ENCODE results near the gene GALNT6. TPM values are rescaled to one million over a fixed set of nuclear protein-coding genes. Genes with fewer than 3 reads are reported as not detected.

The GALNT6 gene
- polyA plus RNA-seq, 1 donor from 2014 or later = not detected

GRCh38 chr12:51372021-51372420 is 19.2 kb downstream of the GALNT6 start:
- no peaks in the 10 kb centered on the region for H3K79me2 ChIP-seq (replicated peaks; ENCODE audit: insufficient read depth, low read length)
- H3K9me3 ChIP-seq (ENCODE audit: low read length) = no peaks in the 10 kb centered on the region
- H2AFZ ChIP-seq (ENCODE audit: low read depth, low read length) = no peak overlapping the region
- no peaks in the 10 kb centered on the region for H3F3A ChIP-seq (ENCODE audit: insufficient read depth, low read length, poor library complexity, severe bottlenecking)
- H3K36me3 ChIP-seq (ENCODE audit: insufficient read depth, low read length) = no peaks in the 10 kb centered on the region
- H3K4me2 ChIP-seq (ENCODE audit: low read length) = no peak overlapping the region
- H3K9me2 ChIP-seq (ENCODE audit: insufficient read depth, low read length) = no peaks in the 10 kb centered on the region
- H3K27ac ChIP-seq (ENCODE audit: low read length) = no peak overlapping the region
- no peak for TF ChIP-seq RAD21 (conservative IDR thresholded peaks at IDR 0.05)
- TF ChIP-seq SMC3 (conservative IDR thresholded peaks at IDR 0.05; ENCODE audit: poor library complexity) = no peak
- no peak for TF ChIP-seq REST (IDR thresholded peaks at IDR 0.05; ENCODE audit: borderline replicate concordance)
- no peak for TF ChIP-seq POLR2AphosphoS5 (IDR thresholded peaks at IDR 0.05)
- no peak for TF ChIP-seq CTCF (IDR thresholded peaks at IDR 0.05; ENCODE audit: poor library complexity, severe bottlenecking)
- no peak for TF ChIP-seq EP300 (conservative IDR thresholded peaks at IDR 0.05; ENCODE audit: poor library complexity, severe bottlenecking)
- no peak for TF ChIP-seq EZH2 (IDR thresholded peaks at IDR 0.05; ENCODE audit: borderline replicate concordance, insufficient read depth, low read length, poor library complexity, severe bottlenecking)
- no peak for TF ChIP-seq MXI1 (conservative IDR thresholded peaks at IDR 0.05; ENCODE audit: poor library complexity, severe bottlenecking)
- TF ChIP-seq TAF1 (IDR thresholded peaks at IDR 0.05; ENCODE audit: low read depth) = no peak
- H3K4me3 ChIP-seq (ENCODE audit: low read length) = no peak overlapping the region
- H3K9ac ChIP-seq (ENCODE audit: low read length) = no peak overlapping the region
- H3K27me3 ChIP-seq (ENCODE audit: insufficient read depth, low read depth, low read length) = no peaks in the 10 kb centered on the region
- no peaks in the 10 kb centered on the region for H4K20me1 ChIP-seq (ENCODE audit: insufficient read depth)

- no peak overlapping the region for H3K4me3 ChIP-seq (ENCODE audit: low read length)
- H2AFZ ChIP-seq (ENCODE audit: low read depth, low read length) = no peak overlapping the region
- no peaks in the 10 kb centered on the region for H3K9me2 ChIP-seq (ENCODE audit: insufficient read depth, low read length)
- no peaks in the 10 kb centered on the region for H3K36me3 ChIP-seq (ENCODE audit: insufficient read depth, low read length)
- no peaks in the 10 kb centered on the region for H3K79me2 ChIP-seq (replicated peaks; ENCODE audit: insufficient read depth, low read length)
- no peak overlapping the region for H3K9ac ChIP-seq (ENCODE audit: low read length)
- no peaks in the 10 kb centered on the region for H4K20me1 ChIP-seq (ENCODE audit: insufficient read depth)
- H3K27me3 ChIP-seq (ENCODE audit: insufficient read depth, low read depth, low read length) = no peaks in the 10 kb centered on the region
- no peak overlapping the region for H3K27ac ChIP-seq (ENCODE audit: low read length)
- TF ChIP-seq MXI1 (conservative IDR thresholded peaks at IDR 0.05; ENCODE audit: poor library complexity, severe bottlenecking) = no peak
- TF ChIP-seq SMC3 (conservative IDR thresholded peaks at IDR 0.05; ENCODE audit: poor library complexity) = no peak
- no peak for TF ChIP-seq RAD21 (conservative IDR thresholded peaks at IDR 0.05)
- no peak for TF ChIP-seq EZH2 (IDR thresholded peaks at IDR 0.05; ENCODE audit: borderline replicate concordance, insufficient read depth, low read length, poor library complexity, severe bottlenecking)
- TF ChIP-seq POLR2AphosphoS5 (IDR thresholded peaks at IDR 0.05) = no peak
- no peak for TF ChIP-seq REST (IDR thresholded peaks at IDR 0.05; ENCODE audit: borderline replicate concordance)
- TF ChIP-seq EP300 (conservative IDR thresholded peaks at IDR 0.05; ENCODE audit: poor library complexity, severe bottlenecking) = no peak
- no peaks in the 10 kb centered on the region for H3K9me3 ChIP-seq (ENCODE audit: low read length)
- no peaks in the 10 kb centered on the region for H3F3A ChIP-seq (ENCODE audit: insufficient read depth, low read length, poor library complexity, severe bottlenecking)
- H3K4me2 ChIP-seq (ENCODE audit: low read length) = no peak overlapping the region
Observed at GRCh38 chr12:51371295-51371953, 19.8 kb downstream of the GALNT6 start.
